GM23338 (cell line): ENCODE data around the gene USP10. TPM values are rescaled to one million over a fixed set of nuclear protein-coding genes. Genes with fewer than 3 reads are reported as not detected.

Experiments
- ATAC-seq: fragments of 200-7000 bp; cut with Tn5 transposase; 3 replicates; pipeline ENCODE4 v1.9.1; 2020
- DNase-seq: peaks from one replicate; pipeline ENCODE4 v3.0.0-alpha.2; 2015; ENCODE audit warnings: low spot score
- H2AFZ ChIP-seq: fragments of 200-600 bp; sonication (generic); 2 replicates; pipeline ENCODE4 v1.8.0; 2016; ENCODE audit warnings: antibody characterized with exemption, mild to moderate bottlenecking, moderate library complexity
- H3F3A ChIP-seq: fragments of 200-600 bp; sonication (generic); replicated peaks from 2 replicates; pipeline ENCODE4 v1.8.0; 2017; ENCODE audit warnings: antibody characterized with exemption, mixed run types, low read depth
- H3K27ac ChIP-seq: fragments of 200-600 bp; sonication (generic); 2 replicates; pipeline ENCODE4 v1.6.1; 2016; ENCODE audit warnings: low read depth
- H3K27me3 ChIP-seq: fragments of 200-600 bp; sonication (generic); 2 replicates; pipeline ENCODE4 v1.8.0; 2016; ENCODE audit warnings: mild to moderate bottlenecking, mixed run types, moderate library complexity; ENCODE audit not compliant: insufficient read depth
- H3K36me3 ChIP-seq: fragments of 200-600 bp; sonication (generic); 2 replicates; pipeline ENCODE4 v1.8.0; 2016; ENCODE audit warnings: mild to moderate bottlenecking; ENCODE audit not compliant: insufficient read depth
- H3K4me1 ChIP-seq: fragments of 200-600 bp; sonication (generic); 2 replicates; pipeline ENCODE4 v1.8.0; 2016; ENCODE audit warnings: mild to moderate bottlenecking, moderate library complexity; ENCODE audit not compliant: insufficient read depth
- H3K4me2 ChIP-seq: fragments of 200-600 bp; sonication (generic); 2 replicates; pipeline ENCODE4 v1.7.1; 2017; ENCODE audit warnings: mixed run types
- H3K4me3 ChIP-seq: fragments of 200-600 bp; sonication (generic); 2 replicates; pipeline ENCODE4 v1.6.1; 2016; ENCODE audit warnings: mixed run types
- H3K79me2 ChIP-seq: fragments of 200-600 bp; sonication (generic); replicated peaks from 2 replicates; pipeline ENCODE4 v1.8.0; 2017; ENCODE audit warnings: mild to moderate bottlenecking; ENCODE audit not compliant: insufficient read depth
- H3K9me2 ChIP-seq: fragments of 200-600 bp; sonication (generic); 2 replicates; pipeline ENCODE4 v1.8.0; 2017; ENCODE audit not compliant: insufficient read depth
- H4K20me1 ChIP-seq: fragments of 200-600 bp; sonication (generic); replicated peaks from 2 replicates; pipeline ENCODE4 v1.8.0; 2017; ENCODE audit warnings: mild to moderate bottlenecking; ENCODE audit not compliant: insufficient read depth
- H3K27ac Mint-ChIP-seq: 2 replicates; pipeline ENCODE4 v1.8.0; 2020; ENCODE audit warnings: inconsistent platforms, mild to moderate bottlenecking, moderate library complexity, mixed read lengths
- H3K27me3 Mint-ChIP-seq: 3 replicates; pipeline ENCODE4 v1.8.0; 2022; ENCODE audit warnings: low read depth, mild to moderate bottlenecking, moderate library complexity, mixed read lengths, inconsistent platforms; ENCODE audit not compliant: insufficient read depth, poor library complexity
- H3K36me3 Mint-ChIP-seq: 3 replicates; pipeline ENCODE4 v1.8.0; 2021; ENCODE audit warnings: low read depth, mild to moderate bottlenecking, inconsistent platforms, moderate library complexity, mixed read lengths
- H3K4me1 Mint-ChIP-seq: 3 replicates; pipeline ENCODE4 v1.8.0; 2020; ENCODE audit warnings: mild to moderate bottlenecking, inconsistent platforms, mixed read lengths
- H3K4me3 Mint-ChIP-seq: 3 replicates; pipeline ENCODE4 v1.8.0; 2021; ENCODE audit warnings: moderate library complexity, mild to moderate bottlenecking, inconsistent platforms, mixed read lengths
- H3K9me3 Mint-ChIP-seq: 3 replicates; pipeline ENCODE4 v1.8.0; 2020; ENCODE audit warnings: moderate library complexity, mild to moderate bottlenecking, inconsistent platforms, mixed read lengths
- CREB1 ChIP-seq: fragments of 250-450 bp; sonication (Bioruptor Pico); IDR thresholded peaks from 2 replicates; pipeline ENCODE4 v1.5.0; 2020; ENCODE audit warnings: low read depth, mild to moderate bottlenecking, moderate library complexity
- EZH2 ChIP-seq: fragments of 200-600 bp; sonication (generic); IDR thresholded peaks from one replicate; pipeline ENCODE4 v1.8.0; 2017; ENCODE audit warnings: antibody characterized with exemption, mild to moderate bottlenecking, low read depth; ENCODE audit not compliant: unreplicated experiment
- EZH2phosphoT487 ChIP-seq: fragments of 200-600 bp; sonication (generic); IDR thresholded peaks from one replicate; pipeline ENCODE4 v1.8.1; 2018; ENCODE audit warnings: antibody characterized with exemption; ENCODE audit not compliant: unreplicated experiment
- ZNF114 ChIP-seq: fragments of 250-450 bp; sonication (Bioruptor Pico); IDR thresholded peaks from 2 replicates; pipeline ENCODE4 v1.5.0; 2020; ENCODE audit warnings: mild to moderate bottlenecking, moderate library complexity
- polyA plus RNA-seq: library from polyadenylated mRNA; unstranded; fragments of >200 nt; fragmentation: Nextera tagmentation; extraction: Ambion mirVana; gene quantifications from 2 replicates; pipeline ENCODE4 v1.2.1, GENCODE V29; 2016
- total RNA-seq: library from RNA; depleted of rRNA; stranded (reverse); fragments of >200 nt; shearing (Covaris generic); gene quantifications from 2 replicates; pipeline ENCODE4 v1.2.3, GENCODE V29; 2014
- TF ChIP-seq, protein P1 (sequence below): fragments of 250-450 bp; sonication (Bioruptor Pico); IDR thresholded peaks from 2 replicates; pipeline ENCODE4 v1.5.0; 2020; ENCODE audit warnings: mild to moderate bottlenecking, moderate library complexity
- TF ChIP-seq, protein P2 (sequence below): IDR thresholded peaks from one replicate; pipeline ENCODE4 v1.6.1; 2018; ENCODE audit warnings: antibody characterized with exemption; ENCODE audit not compliant: unreplicated experiment

The USP10 gene
- total and polyA plus RNA-seq, 2 experiments from 2014 or later, result 158 to 194 TPM

DNA sequence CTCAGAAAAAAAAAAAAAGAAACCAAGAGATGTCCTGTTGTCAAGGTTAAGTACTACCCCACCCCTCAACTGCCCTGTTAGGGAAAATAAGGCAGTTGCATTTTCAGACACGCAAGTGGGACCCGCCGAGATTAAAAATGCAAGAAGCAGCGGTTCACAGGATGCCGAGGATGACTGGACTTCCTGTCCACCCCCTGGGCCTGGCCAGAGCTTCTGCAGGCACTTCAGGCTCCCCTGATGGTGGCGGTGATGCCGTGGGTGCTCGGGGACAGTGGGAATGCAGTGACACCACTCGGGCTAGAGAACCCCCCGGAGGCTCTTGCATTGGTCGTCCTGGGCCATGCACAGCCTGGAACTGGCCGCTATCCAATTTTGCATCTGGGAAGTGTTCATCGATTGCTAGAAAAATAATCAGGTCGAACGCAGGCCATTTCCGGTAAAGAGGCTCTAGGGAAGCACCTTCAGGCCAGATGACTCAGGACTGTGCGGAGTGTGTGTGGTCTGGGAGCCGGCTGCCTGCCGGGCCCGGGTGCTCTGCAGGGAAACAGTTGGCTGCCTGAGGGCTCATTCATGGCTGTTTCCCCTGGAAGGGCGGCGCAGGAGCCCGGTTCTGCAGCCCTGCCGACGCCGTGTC, 106.6 kb downstream of the USP10 start (continued):
- TF ChIP-seq, protein P1, sequence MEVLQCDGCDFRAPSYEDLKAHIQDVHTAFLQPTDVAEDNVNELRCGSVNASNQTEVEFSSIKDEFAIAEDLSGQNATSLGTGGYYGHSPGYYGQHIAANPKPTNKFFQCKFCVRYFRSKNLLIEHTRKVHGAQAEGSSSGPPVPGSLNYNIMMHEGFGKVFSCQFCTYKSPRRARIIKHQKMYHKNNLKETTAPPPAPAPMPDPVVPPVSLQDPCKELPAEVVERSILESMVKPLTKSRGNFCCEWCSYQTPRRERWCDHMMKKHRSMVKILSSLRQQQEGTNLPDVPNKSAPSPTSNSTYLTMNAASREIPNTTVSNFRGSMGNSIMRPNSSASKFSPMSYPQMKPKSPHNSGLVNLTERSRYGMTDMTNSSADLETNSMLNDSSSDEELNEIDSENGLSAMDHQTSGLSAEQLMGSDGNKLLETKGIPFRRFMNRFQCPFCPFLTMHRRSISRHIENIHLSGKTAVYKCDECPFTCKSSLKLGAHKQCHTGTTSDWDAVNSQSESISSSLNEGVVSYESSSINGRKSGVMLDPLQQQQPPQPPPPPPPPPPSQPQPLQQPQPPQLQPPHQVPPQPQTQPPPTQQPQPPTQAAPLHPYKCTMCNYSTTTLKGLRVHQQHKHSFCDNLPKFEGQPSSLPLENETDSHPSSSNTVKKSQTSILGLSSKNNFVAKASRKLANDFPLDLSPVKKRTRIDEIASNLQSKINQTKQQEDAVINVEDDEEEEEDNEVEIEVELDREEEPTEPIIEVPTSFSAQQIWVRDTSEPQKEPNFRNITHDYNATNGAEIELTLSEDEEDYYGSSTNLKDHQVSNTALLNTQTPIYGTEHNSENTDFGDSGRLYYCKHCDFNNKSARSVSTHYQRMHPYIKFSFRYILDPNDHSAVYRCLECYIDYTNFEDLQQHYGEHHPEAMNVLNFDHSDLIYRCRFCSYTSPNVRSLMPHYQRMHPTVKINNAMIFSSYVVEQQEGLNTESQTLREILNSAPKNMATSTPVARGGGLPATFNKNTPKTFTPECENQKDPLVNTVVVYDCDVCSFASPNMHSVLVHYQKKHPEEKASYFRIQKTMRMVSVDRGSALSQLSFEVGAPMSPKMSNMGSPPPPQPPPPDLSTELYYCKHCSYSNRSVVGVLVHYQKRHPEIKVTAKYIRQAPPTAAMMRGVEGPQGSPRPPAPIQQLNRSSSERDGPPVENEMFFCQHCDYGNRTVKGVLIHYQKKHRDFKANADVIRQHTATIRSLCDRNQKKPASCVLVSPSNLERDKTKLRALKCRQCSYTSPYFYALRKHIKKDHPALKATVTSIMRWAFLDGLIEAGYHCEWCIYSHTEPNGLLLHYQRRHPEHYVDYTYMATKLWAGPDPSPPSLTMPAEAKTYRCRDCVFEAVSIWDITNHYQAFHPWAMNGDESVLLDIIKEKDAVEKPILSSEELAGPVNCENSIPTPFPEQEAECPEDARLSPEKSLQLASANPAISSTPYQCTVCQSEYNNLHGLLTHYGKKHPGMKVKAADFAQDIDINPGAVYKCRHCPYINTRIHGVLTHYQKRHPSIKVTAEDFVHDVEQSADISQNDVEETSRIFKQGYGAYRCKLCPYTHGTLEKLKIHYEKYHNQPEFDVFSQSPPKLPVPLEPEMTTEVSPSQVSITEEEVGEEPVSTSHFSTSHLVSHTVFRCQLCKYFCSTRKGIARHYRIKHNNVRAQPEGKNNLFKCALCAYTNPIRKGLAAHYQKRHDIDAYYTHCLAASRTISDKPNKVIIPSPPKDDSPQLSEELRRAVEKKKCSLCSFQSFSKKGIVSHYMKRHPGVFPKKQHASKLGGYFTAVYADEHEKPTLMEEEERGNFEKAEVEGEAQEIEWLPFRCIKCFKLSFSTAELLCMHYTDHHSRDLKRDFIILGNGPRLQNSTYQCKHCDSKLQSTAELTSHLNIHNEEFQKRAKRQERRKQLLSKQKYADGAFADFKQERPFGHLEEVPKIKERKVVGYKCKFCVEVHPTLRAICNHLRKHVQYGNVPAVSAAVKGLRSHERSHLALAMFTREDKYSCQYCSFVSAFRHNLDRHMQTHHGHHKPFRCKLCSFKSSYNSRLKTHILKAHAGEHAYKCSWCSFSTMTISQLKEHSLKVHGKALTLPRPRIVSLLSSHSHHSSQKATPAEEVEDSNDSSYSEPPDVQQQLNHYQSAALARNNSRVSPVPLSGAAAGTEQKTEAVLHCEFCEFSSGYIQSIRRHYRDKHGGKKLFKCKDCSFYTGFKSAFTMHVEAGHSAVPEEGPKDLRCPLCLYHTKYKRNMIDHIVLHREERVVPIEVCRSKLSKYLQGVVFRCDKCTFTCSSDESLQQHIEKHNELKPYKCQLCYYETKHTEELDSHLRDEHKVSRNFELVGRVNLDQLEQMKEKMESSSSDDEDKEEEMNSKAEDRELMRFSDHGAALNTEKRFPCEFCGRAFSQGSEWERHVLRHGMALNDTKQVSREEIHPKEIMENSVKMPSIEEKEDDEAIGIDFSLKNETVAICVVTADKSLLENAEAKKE (CRISPR knock-in tag), result no peak
- TF ChIP-seq EZH2, result no peak
- TF ChIP-seq ZNF114, result no peak
- no peak for TF ChIP-seq CREB1 (CRISPR knock-in tag)
- TF ChIP-seq, protein P2, sequence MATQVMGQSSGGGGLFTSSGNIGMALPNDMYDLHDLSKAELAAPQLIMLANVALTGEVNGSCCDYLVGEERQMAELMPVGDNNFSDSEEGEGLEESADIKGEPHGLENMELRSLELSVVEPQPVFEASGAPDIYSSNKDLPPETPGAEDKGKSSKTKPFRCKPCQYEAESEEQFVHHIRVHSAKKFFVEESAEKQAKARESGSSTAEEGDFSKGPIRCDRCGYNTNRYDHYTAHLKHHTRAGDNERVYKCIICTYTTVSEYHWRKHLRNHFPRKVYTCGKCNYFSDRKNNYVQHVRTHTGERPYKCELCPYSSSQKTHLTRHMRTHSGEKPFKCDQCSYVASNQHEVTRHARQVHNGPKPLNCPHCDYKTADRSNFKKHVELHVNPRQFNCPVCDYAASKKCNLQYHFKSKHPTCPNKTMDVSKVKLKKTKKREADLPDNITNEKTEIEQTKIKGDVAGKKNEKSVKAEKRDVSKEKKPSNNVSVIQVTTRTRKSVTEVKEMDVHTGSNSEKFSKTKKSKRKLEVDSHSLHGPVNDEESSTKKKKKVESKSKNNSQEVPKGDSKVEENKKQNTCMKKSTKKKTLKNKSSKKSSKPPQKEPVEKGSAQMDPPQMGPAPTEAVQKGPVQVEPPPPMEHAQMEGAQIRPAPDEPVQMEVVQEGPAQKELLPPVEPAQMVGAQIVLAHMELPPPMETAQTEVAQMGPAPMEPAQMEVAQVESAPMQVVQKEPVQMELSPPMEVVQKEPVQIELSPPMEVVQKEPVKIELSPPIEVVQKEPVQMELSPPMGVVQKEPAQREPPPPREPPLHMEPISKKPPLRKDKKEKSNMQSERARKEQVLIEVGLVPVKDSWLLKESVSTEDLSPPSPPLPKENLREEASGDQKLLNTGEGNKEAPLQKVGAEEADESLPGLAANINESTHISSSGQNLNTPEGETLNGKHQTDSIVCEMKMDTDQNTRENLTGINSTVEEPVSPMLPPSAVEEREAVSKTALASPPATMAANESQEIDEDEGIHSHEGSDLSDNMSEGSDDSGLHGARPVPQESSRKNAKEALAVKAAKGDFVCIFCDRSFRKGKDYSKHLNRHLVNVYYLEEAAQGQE, result no peak

DNA sequence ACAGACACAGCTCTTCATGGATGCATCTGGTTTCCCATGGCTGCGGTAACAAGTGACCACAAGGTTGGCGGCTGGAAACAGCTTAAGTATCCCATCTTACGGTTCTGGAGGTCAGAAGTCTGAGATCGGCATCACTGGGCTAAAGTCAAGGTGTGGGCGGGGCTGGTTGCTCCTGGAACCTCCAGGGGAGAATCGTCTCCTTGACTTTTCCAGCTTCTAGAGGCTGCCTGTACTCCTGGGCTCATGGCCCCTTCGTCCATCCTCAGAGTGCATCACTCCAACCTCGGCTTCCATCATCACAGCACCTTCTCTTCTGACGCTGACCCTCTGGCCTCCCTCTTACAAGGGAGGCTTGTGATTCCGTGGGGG, 107.1 kb downstream of the USP10 start:
- ATAC-seq (no peak), DNase-seq (no peak)
- no peak for TF ChIP-seq EZH2
- TF ChIP-seq, protein P2, result no peak
- no peak for TF ChIP-seq EZH2phosphoT487
- no peak for TF ChIP-seq CREB1 (CRISPR knock-in tag)
- no peaks in the 10 kb centered on the region for H3K27me3 ChIP-seq
- H3K27ac ChIP-seq, result no peak overlapping the region
- no peaks in the 10 kb centered on the region for H3K79me2 ChIP-seq
- no peak overlapping the region for H2AFZ ChIP-seq
- H3K4me1 Mint-ChIP-seq, result peaks cover 4% of the 10 kb centered on the region; the same call in 1 of the 3 replicates
- H3K4me3 Mint-ChIP-seq, result no peak overlapping the region
- 0 out of 3 replicates have a peak, but pooled peaks cover 2% of the 10 kb centered on the region for H3K9me3 Mint-ChIP-seq
- no peaks in the 10 kb centered on the region for H3K4me1 ChIP-seq
- no peak overlapping the region for H3K27ac Mint-ChIP-seq
- no peaks in the 10 kb centered on the region for H3K36me3 Mint-ChIP-seq
- H3K9me2 ChIP-seq, result no peaks in the 10 kb centered on the region
- H3K27me3 Mint-ChIP-seq, result peaks cover 8% of the 10 kb centered on the region
- no peaks in the 10 kb centered on the region for H3K36me3 ChIP-seq
- no peaks in the 10 kb centered on the region for H4K20me1 ChIP-seq
- no peaks in the 10 kb centered on the region for H3F3A ChIP-seq
- H3K4me2 ChIP-seq, result no peak overlapping the region
- no peak overlapping the region for H3K4me3 ChIP-seq
